Osteocyte (in vitro differentiated cells): Measurements from ENCODE around the gene NGB. TPM values are rescaled to one million over a fixed set of nuclear protein-coding genes. Genes with fewer than 3 reads are reported as not detected.

Experiments used
- DNase-seq: peaks from one replicate; pipeline ENCODE4 v3.0.0; 2021; ENCODE audit warnings: mixed read lengths; ENCODE audit not compliant: unreplicated experiment; ENCODE audit errors: extremely low spot score
- H3K27ac Mint-ChIP-seq: one replicate; pipeline ENCODE4 v1.8.0; 2021; ENCODE audit warnings: mild to moderate bottlenecking, mixed read lengths; ENCODE audit not compliant: unreplicated experiment
- H3K27me3 Mint-ChIP-seq: one replicate; pipeline ENCODE4 v1.8.0; 2021; ENCODE audit warnings: mixed read lengths; ENCODE audit not compliant: unreplicated experiment
- H3K36me3 Mint-ChIP-seq: one replicate; pipeline ENCODE4 v1.8.0; 2021; ENCODE audit warnings: mixed read lengths; ENCODE audit not compliant: unreplicated experiment
- H3K4me1 Mint-ChIP-seq: one replicate; pipeline ENCODE4 v1.8.0; 2021; ENCODE audit warnings: mixed read lengths; ENCODE audit not compliant: unreplicated experiment
- H3K4me3 Mint-ChIP-seq: one replicate; pipeline ENCODE4 v1.8.0; 2021; ENCODE audit warnings: mild to moderate bottlenecking, moderate library complexity, mixed read lengths; ENCODE audit not compliant: unreplicated experiment
- H3K9me3 Mint-ChIP-seq: one replicate; pipeline ENCODE4 v1.8.0; 2021; ENCODE audit warnings: mixed read lengths; ENCODE audit not compliant: unreplicated experiment
- total RNA-seq: library from RNA; stranded (reverse); gene quantifications from 2 replicates; pipeline ENCODE4 v1.2.1, GENCODE V29; 2021
- TF ChIP-seq, protein P1 (sequence below): fragments of 200-600 bp; sonication (generic); IDR thresholded peaks from 2 replicates; pipeline ENCODE4 v1.5.0; 2021; ENCODE audit warnings: antibody characterized with exemption, mild to moderate bottlenecking, moderate library complexity

NGB gene
- total RNA-seq, 1 donor from 2014 or later = not detected

DNA sequence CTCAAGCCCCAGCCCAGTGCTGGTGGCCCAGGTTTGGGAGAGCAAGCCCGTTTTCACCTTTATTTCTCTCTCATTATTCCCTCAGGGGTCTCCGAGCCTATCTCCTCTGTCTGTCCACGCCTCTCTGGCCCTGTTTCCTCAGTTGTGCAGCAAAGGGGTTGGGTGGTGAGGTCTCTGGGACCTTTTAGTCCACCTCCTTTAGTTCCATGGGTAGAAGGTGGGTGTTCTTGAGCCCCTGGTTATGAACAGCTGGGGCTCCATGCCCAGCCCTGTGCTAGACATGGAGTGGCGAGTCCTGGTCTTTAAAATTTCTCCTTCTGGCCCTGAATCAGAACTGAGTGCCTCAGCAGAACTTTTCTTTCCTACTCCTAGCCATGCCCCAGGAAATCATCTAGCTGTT is 1.3 kb upstream of the NGB start:
- H3K9me3 Mint-ChIP-seq = peaks cover 3% of the 10 kb centered on the region
- no peaks in the 10 kb centered on the region for H3K4me1 Mint-ChIP-seq
- H3K27ac Mint-ChIP-seq = no peak overlapping the region
- peaks cover 11% of the 10 kb centered on the region for H3K36me3 Mint-ChIP-seq
- no peak overlapping the region for H3K4me3 Mint-ChIP-seq
- no peak for DNase-seq
- TF ChIP-seq, protein P1, sequence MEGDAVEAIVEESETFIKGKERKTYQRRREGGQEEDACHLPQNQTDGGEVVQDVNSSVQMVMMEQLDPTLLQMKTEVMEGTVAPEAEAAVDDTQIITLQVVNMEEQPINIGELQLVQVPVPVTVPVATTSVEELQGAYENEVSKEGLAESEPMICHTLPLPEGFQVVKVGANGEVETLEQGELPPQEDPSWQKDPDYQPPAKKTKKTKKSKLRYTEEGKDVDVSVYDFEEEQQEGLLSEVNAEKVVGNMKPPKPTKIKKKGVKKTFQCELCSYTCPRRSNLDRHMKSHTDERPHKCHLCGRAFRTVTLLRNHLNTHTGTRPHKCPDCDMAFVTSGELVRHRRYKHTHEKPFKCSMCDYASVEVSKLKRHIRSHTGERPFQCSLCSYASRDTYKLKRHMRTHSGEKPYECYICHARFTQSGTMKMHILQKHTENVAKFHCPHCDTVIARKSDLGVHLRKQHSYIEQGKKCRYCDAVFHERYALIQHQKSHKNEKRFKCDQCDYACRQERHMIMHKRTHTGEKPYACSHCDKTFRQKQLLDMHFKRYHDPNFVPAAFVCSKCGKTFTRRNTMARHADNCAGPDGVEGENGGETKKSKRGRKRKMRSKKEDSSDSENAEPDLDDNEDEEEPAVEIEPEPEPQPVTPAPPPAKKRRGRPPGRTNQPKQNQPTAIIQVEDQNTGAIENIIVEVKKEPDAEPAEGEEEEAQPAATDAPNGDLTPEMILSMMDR = no peak
- H3K27me3 Mint-ChIP-seq = peaks cover 43% of the 10 kb centered on the region

DNA sequence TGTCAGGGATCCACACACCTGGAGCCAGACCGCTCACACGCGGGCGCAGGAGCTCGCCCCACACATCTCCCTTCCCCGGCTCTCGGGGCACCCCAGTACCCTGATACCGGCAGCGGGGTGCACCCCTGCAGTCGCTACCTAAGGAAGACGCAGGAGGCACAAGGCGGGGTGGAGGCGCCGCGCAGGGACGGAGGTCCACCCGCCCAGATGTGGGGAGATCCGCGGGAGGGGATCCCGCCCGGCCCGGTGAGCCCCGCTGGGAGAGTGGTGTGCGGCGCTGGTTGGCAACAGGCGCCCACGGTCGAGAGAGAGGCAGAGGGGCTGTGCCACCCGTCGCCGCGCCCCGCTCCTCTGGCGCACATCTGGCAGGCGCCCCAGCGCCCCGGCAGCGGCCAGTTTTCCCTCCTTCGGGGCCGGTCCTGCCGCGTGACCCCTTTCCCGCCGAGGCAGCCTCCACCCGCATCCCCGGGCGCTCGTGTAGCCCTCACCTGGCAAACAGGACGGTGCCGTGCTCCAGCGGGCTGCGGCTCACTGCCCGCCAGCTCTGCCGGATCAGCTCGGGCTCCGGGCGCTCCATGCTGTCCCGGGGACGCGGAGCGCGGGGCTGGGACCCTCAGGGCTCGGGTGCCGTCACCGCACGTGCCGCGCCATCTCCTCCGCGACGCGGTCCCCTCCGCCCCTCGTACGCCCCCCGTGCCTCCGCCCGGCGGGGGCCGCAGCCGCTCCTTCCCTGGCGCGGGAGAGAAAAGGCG is 469 bp downstream of the NGB start:
- no peak for DNase-seq
- H3K9me3 Mint-ChIP-seq = peaks cover 3% of the 10 kb centered on the region
- H3K4me3 Mint-ChIP-seq = no peak overlapping the region
- H3K27ac Mint-ChIP-seq = no peak overlapping the region
- H3K36me3 Mint-ChIP-seq = peaks cover 4% of the 10 kb centered on the region
- TF ChIP-seq, protein P1 = no peak
- H3K27me3 Mint-ChIP-seq = peaks cover 43% of the 10 kb centered on the region
- H3K4me1 Mint-ChIP-seq = no peaks in the 10 kb centered on the region

DNA sequence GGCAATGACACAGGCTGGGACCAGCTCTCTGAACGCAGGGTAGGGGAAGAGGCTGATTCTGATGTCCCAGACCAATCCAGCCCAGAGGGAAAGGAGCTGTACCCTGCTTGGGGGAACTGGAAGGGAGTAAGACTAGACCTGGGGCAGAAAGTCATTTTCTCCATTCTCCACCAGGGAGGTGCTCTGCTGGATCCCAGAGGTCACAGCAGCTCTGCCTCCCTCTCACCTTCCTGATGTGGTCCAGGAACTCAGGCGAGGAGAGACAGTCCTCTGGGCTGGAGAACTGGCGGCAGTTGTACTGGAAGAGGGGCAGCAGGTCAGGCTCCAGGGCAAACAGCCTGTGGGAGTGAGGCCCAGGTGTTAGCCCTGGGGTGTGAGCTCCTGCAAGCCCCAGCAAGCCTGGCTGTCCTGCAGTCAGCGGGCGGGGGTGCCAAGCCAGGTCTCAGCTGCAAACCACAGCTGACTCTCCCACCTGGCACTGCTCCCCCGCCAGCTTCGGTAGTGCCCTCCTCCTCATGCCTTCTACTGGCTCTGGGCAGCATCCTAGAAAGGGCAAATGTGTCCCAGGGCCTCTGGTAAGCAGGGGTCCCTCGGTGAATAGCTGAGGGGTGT is 1.9 kb downstream of the NGB start:
- no peak for DNase-seq
- H3K9me3 Mint-ChIP-seq = peaks cover 3% of the 10 kb centered on the region
- H3K36me3 Mint-ChIP-seq = no peaks in the 10 kb centered on the region
- H3K4me1 Mint-ChIP-seq = no peaks in the 10 kb centered on the region
- TF ChIP-seq, protein P1 = no peak
- peaks cover 43% of the 10 kb centered on the region for H3K27me3 Mint-ChIP-seq
- H3K4me3 Mint-ChIP-seq = no peak overlapping the region
- H3K27ac Mint-ChIP-seq = no peak overlapping the region

DNA sequence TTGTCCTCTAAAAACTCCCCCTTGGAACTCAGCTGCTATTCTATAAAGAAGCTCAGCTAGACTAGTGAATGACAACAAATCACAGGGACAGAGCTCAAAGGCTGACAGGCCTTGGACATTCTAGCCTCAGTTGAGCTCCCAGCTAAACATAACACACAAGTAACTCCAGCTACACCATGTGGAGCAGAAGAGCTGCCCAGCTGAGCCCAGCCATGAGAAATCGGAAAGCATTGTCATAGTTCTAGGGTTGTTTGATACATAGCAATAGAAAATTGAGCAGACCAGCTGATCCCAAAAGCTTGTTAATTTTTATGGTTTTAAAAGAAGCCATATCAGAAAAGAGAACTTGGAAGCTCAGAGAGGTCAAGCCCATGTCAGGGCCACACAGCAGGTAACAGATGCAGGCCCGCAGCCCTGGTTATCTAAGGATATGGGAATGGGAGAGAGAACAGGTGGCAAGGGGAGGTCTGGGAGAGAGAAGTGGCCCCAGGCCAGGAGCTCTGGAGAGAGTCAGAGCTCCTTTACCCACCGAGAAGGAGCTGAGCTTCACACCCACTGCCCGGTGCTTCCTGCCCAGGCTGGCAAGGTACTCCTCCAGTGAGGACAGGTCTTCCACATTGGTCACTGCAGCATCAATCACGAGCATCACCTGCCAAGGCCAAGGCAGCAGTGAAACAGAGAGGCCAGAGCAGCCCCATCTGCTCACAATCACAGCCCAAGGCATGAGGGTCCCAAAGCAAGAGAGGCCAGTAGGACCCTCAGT is 2.9 kb downstream of the NGB start:
- TF ChIP-seq, protein P1 = no peak
- Mint-ChIP-seq H3K27me3 (peaks cover 48% of the 10 kb centered on the region), H3K27ac (no peak overlapping the region), H3K4me3 (no peak overlapping the region), H3K36me3 (no peaks in the 10 kb centered on the region), H3K4me1 (no peaks in the 10 kb centered on the region), H3K9me3 (peaks cover 3% of the 10 kb centered on the region)
- no peak for DNase-seq

DNA sequence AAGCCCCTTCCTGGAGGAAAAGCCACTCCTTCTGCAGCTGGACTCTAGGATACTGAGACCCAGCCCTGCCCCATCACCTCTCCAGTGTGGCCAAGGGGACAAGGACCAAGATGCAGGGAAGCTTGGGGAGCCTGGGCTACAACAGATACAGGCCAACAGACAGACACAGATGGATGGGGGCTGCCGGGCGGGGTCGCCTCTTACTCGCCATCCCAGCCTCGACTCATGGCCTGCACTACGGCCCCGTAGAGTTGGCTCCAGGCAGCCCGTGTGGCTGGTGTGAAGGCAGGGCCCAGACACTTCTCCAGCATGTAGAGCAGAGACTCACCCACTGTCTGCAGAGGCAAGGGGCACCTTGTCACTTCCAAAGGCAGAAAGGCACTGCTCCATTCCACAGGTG is 4.7 kb downstream of the NGB start:
- Mint-ChIP-seq H3K4me3 (no peak overlapping the region), H3K27me3 (peaks cover 41% of the 10 kb centered on the region), H3K27ac (no peak overlapping the region), H3K4me1 (no peaks in the 10 kb centered on the region), H3K9me3 (peaks cover 3% of the 10 kb centered on the region), H3K36me3 (no peaks in the 10 kb centered on the region)
- TF ChIP-seq, protein P1 = no peak
- DNase-seq = no peak
